T-helper 22 cell (primary cell): ENCODE results near the gene PER1.

ENCODE experiments used
- DNase-seq: peaks from one replicate; pipeline ENCODE4 v3.0.0-alpha.2; 2020; ENCODE audit warnings: low read depth

Gene PER1

DNA sequence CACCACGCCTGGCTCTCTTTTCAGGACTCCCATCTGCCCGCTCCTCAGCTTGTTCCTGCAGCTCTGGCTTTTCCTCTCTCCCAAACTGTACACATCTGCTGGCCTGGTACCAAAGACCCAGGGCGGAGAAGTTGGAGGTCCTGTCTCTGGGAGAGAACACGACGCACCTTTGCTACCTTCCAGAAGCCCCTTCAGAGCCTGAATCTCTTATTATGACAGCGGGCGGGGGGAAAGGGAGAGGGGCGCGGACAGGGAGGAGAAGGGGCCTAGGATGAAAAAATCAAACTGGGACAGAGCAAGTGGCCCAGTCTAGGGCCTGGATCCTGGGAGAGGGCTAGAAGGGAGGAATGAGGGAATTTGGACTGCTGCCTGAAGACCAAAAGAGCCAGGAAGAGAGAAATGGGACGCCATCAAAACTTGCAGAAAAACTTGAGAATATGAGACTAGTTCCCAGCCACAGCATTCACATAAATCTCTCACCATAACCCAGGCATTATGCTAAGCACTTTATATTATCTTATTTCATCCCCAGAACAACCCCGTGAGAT, 2.5 kb upstream of the PER1 start:
- no peak for DNase-seq

DNA sequence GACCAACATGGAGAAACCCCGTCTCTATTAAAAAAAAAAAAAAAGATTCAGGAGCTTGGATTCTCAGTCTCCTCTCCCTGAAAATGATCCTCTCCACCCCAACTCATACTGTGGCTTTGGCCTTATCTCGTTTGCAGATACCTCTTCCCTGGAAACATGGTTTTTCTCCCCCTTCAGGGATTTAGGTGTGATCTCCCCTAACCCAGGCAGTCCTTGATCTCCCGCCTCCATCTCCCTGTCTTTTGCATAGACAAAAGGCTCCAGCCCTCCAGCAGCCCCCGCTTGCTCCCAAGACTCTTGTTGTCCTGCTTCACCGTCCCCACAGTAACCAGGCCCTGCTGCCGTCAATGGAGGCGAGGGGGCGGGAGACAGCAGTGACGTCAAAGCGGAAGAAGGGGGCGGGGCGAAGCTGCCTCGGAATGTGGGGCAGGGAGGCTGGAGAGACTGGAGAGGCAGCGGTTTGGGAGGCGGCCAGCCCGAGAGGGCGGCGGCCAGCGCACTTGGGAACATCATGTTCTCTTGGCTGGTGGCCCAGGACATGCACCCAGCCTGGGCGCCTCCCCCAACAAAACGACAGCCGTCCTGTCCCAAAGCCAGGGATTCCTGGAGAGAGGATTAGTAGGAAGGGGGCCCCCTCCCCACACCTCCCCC, 1.9 kb upstream of the PER1 start:
- peak; percentile 91 for DNase-seq

DNA sequence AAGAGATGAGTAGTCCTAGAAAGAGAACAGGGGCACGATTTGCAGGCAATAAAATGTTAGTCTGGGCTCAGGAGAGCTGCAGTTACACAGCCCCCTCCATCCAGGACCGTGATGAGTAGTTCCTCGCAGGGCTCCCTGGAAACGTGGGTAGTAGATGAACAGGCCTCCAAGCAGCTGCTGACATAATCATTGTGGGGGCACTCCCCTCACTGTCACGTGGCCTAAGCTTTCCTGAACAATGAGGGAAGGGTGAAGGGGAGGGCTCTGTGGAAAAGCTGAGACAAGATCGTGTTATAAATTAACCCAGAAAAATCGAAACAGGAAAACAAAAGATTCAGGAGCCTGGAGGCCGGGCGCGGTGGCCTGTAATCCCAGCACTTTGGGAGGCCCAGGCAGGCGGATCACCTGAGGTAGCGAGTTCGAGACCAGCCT, 1.3 kb upstream of the PER1 start:
- no peak for DNase-seq

DNA sequence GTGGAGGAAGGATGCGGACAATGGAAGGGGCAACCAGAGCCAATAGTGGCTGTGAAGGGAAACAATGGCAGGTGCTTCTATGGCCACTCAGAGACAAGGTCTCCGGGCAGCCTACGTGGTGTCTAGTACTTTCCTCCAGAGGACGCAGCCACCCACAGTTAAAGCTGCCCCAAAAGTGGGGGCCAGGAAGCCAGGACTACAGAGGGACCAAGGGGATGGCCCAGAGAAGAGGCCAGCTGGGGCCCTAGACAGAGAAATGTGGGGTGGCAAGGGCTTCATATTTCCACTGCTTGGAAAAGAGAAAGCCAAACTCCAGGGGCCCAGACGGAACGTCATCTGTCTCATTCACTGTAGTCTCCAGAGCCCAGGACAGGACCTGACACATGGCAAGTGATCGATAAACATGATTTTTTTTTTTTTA, 837 bp upstream of the PER1 start:
- DNase-seq, result no peak

DNA sequence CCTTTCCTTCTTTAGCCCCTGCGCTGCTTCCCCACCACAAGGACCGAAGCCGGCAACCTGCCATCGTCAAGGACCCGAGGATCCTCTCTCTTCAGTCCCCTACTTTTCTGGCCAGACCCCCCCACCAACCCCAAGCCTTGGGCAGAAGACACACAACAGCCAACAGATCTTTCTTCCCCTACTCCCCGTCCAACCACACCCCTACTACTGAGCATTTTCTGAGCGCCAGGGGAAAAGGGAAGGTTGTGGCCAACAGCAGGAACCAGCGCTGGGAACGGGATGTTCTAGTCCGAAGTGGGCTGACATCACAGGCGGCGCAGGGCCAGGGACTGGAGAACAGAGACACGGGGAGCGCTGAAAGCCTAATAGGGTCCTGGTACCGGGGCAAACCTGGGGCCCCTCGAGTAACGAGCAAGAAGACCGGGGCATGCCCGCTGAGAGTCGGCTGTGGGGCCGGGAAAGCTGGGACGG, 528 bp downstream of the PER1 start:
- no peak for DNase-seq

DNA sequence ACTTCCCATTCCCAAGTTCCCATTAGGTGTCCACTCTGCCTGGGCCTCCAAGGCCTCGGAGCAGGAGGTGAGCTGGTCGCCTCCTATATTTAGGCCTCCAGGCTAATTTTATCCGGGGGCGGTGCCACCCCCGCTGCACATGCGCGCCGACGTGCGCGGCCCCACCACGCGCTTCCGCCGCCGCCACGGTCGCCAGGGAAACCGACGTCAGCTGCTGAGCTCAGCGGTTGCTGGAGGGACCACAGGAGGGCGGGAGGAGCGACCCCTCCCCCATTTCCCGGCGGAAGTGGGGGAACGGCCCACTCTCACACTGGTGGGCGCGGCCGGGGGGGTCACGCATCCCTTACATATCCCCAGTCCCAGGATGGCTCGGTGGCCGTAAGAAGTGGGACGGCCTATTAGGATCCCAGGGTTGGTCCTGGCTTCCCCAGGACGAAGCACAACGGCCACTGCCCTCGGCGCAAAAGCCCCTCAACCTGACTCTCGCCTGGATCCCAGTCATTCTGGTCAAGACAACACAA, 1.0 kb downstream of the PER1 start:
- DNase-seq, result peak; percentile 88

DNA sequence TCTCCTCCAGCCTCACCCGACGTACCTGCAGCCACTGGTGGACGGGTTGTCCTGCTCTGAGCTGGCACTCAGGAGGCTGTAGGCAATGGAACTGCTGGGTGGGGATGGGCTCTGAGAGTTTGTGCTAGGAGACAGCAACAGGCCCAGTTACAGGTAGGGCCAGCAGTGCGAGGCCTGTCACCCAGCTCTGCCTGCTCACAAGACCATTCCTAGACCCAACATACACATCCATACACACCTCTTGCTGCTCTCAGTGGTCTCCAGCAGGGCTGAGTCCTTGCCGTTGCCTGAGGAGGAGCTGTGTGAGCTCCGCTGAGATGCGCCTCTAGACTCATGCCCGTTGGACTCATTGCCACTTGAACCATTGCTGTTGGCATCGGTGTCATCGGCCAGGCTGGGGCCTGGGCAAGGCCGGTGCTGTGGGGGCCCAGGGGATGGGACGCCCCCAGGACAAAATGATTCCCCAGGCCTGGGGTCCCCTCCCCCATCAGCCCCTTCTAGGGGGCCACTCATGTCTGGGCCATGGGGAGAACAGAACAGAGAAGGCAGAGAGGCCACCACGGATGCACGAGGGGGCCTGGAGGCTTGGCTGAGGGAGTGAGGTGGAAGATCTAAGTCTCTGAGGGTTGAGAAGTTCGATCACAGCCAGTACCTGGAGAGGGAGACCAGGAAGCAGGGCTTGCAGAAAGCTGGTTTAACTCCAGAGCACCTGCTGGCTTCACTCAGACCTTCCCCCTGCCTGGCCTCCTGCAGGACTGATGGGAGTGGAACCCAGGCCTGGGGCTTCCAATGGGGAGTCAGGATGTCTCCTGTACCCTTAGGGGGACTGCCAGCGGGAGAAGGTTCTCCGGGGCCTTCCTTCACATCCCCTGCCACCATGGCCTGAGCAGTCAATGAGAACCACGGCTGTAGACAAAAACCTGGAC, 1.7 kb downstream of the PER1 start:
- DNase-seq, result no peak

DNA sequence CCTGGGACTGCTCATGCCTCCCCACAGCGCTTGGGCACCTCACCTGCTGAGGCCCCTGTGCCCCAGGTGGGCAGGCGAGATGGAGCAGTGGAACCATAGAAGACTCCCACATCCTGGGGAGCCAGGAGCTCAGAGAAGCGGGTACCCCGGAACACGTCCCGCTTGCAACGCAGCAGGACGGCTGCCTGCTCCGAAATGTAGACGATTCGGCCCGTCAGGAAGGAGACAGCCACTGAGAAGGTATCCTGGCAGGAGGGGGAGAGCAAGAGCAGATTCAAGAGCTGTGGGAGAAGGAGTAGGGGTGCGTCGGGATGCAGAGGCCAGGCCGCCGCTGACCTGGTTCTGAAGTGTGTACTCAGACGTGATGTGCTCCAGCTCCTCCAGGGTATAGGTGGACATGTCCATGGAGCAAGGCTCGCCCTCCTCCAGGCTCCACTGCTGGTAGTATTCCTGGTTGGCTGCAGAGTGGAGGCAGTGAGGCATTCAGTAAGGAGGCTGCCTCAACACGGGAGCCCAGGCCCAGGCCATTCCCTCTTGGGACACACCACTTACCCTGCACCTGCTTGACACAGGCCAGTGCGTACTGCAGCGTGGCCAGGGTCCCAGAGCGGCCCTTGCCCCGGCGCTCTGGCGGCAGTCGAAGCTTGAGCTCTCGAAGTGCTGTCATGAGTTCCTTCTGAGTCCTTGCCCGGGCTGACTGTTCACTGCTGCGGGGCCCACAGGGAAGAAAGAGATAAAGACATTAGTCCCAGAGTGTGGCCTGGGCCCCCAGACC, 2.6 kb downstream of the PER1 start:
- no peak for DNase-seq

DNA sequence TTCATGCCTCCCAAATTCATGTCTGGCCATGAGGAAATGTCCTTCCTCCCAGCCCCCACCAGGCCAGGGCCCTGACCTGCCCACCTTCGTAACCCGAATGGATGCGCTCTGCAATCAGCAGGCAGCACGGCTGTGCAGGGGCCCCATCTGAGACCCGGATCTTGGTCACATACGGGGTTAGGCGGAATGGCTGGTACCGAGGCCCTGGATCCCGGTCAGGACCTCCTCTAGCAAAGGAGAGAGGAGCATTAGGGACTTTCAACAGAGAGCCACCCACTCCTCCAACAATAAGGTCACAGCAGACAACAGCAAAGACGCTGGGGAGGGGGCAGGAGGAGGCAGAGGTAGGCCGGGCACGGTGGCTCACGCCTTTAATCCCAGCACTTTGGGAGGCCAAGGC, 3.6 kb downstream of the PER1 start:
- DNase-seq, result no peak

DNA sequence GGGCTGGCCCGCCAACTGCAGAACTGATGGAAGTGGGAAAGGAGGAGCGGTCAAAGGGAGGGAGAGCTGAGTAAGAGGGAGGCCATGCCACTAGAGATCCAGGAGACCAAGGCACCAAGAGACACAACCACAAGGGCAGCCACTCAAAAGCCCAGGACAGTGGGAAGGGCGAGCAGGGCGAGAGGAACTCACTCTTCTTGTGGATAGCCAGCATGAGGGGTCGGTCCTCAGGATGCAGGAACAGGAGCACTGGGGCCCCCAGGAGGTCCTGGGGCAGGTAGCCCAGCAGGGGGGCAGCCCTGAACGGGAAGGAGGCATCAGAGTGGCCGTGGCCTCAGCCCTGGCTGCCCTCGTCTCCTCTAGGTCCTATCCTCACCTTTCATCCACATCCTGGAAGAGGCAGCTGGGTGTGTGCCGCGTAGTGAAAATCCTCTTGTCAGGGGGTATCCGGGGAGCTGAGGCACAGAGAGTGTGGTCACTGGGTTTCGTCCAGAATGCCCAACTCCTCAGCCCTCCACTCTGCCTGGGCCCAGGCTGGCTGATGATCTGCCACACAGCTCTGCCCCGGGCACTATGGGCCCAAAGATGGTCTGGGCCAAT, 4.3 kb downstream of the PER1 start:
- no peak for DNase-seq

DNA sequence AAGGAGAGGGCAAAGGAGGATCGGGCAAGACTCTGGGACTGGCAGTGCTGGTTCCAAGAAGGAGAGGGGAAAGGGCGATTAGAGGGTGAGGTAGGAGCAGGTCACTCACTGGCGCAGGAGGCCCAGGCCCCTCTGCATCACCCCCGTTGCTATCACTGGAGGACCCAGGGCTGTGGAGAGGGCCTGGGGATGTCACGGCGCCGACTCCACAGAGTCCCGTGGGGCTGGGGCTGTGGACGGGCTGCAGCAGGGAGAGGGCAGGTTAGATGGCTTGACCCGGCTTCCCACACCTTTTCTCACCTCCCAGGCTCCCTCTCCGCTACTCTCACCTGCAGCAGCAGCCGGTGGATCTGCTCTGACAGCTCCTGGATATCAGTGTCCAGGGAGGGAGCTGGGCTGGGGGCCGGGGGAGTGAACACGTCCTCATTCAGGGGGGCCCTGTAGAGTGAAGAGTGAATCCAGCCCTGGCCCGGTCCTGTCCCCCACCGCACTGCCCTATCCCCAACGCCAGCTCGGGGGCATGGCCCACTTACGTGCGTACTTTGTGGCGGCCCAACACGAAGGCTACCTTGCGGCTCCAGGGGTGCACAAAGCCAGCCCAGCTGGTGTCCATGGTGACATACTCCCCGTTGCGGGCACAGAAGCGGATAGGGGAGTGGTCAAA, 4.9 kb downstream of the PER1 start:
- DNase-seq, result no peak

DNA sequence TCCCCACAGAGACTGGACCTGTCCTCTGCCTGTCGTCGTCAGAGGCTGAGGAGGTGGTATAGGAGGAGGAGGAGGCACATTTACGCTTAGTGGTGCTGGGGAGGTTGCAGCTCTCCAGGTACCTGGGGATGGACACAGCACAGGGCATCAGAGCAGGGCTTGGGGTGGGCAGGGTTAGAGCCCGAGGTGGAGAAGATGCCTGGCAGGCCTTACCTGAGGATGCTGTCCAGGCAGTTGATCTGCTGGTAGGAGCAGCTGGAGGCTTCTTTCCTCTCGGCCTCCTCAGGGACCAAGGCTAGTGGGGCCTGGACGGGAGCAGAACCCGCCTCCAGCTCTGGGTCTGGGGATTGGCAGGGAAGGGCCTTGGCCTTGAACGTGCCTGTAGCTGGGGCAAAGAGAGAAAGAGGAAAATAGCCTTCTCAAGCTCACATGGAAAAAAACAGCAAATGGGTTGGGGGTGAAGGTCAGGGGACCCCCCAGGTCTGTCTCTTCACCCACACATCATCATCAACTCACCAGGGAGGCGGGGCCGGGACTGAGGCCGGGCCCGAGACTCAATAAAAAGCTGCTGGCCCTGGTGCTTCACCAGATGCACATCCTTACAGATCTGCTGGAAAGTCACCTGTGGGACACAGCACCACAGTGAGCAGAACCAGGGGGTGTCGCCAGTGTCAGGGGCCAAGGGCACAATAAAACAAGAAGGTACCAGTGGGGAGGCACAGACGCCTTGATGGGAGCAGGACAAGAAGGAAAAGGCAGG, 5.6 kb downstream of the PER1 start:
- no peak for DNase-seq

DNA sequence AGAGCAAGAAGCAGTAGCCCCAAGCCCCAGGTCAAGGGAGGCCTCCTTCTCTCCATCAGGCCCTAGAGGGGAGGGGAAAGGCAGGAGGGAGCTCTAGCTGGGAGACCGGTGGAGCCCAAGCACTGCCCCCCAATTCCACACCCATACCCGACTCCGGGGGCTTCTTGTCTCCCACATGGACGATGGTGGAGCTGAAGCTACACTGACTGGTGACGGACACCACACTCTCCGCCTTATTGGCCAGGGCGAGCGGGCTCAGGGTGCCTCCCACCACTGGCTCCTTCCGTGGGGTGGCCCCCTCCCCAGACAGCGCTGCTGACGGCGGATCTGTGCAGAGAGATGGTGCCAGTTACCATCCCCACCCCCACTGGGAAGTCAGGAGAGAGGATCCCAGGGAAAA, 6.4 kb downstream of the PER1 start:
- no peak for DNase-seq

DNA sequence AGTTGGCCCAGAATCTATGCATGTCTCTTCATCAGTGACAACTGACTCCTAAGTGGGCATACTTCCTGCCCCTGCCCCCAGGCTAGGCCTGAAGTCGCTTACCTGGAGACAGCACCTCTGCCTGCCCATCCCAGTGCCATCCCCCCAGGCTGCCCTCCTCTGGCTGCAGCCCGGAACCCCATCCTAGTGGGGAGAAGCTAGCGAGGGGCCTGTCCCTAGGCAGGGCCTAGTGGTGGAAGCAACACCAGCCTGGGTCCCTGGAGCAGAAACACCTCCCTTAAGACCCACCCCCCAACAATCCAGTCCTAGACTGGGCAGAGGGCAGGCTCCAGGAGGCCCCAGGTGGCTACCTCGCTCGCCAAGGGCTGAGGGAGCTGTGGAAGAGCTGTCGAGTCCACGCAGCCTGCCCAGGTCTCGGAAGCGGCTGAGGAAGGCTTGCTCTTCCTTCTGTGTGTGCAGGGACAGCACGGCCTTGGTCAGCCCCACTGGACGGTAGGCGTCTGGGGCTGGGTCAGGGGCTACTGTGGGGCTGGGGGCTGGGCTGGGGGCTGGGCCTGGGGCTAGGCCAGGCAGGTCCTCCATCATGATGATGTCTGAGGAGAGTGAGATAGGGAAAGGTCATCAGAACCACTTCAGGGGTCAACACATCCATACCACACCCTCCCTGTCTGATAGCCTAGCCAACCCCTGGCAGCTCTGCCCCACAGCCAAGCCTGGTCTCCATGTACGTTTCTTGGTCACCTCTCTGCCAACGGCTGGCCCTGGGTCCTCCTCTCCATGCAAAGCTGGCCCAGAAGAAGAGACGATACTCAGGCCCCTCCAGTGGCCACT, 7.6 kb downstream of the PER1 start:
- no peak for DNase-seq

DNA sequence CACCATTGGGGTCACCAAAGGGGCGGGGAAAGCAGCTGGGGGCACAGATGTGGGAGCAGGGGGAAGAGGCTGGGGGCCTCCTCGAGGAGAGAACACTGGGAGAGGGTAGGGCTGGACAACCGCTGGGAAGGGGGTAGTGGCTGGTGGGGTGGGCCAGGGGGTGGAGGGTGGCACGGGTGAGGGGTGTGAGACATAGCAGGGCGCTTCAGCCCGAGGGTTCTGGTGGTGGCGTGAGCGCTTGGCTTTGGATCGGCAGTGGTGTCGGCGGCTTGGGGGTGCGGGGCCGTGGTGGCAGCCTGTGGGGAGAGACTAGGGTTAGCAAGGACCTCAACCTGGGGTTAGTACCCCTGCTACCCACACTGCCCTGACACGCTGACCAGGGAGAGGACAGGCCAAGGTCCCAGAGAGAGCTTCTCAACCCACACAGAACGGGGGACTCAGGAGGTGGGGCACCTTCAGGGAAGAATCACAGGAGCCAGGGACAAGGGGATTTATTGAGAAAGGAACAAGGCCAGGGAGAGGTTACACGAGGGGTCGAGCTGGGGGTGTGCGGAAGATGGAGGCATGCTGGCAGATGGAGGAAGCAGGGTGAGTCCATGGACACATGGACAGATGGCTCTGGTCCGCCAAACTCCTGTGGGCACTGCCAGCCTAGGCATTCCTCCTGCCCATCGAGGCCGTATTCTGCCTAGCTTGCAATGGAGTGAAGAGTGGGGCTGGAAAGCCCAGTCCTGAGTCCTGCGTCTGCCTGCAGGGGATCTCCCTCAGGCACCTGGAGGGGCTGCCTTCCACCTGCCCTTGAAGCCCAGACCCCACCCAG, 8.4 kb downstream of the PER1 start:
- no peak for DNase-seq

DNA sequence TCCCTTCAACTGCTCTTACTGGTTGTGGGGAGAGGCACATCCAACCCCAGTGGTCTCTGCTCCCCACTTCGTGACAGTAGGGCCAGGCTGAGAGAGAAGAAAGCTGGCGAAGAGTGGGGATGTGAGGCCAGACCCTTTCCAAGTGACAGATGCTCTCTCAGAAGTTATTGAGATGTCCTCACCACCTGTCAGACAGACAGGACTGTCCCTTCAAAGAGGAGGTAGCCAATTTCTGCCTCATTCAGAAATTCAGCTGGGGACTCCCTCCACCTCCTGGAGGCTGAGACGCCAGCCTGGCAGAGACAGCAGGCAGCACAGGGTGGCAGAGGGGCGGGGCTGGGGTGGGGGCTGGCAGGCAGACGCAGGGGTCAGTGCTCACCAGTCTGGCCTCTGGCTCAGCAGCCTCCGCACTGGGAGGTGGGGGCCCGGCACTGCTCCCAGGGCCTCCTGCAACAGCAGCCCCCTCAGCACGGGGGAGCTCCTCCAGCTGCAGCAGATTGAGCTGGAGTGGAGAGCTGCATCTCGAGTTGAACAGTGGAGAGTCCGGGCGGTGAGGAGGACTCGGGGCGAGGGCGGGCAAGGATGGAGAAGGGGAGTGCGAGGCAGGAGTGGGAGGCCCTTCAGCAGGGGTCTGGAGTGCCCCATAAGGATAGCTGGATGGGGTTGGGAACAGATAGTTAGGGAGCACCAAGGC, 9.2 kb downstream of the PER1 start:
- DNase-seq, result no peak

DNA sequence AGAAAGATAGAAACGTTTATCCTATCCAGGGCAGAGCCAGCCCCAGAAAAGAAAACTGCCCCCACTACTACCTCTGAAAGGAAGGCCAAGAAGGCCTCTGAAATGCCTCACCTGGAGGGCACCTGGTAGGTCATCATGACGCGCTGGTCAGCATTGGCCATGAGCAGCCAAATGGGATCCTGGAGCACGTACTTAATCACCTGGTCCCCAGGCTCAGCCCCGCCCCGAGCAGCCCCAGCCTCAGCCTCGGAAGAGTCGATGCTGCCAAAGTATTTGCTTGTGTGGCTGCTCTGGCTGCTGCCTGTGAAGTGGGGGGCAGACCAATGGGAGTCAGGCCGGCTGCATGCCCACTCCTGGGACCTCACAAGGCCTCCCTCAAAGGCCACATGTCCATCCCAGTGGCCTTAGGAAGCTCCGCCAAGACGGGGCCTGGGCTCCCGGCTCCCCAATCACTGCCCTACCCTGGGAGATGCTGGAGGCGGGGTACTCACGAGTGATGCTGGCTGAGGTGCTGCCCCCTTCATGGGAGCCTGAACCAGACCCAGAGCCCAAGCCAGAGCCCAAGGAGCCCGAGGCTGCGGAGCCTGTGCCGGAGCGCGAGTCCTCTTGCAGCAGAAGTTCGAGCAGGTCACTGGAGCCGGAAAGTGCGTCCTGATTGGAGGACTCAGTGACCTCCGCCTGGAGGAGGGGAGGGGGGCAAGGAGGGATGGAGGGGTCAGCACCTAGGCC, 9.9 kb downstream of the PER1 start:
- no peak for DNase-seq
